Measurements from ENCODE around the gene SPOPL.

The SPOPL gene

GRCh38 chr2:138622613-138623012 is 121.0 kb downstream of the SPOPL start:
- Histone ChIP-seq H3K4me1 (no peaks in the 10 kb centered on the region), H3K27me3 (no peaks in the 10 kb centered on the region), H3K36me3 (no peaks in the 10 kb centered on the region), H3K9me3 (no peaks in the 10 kb centered on the region), H3K4me3 (ENCODE audit: low read depth, low read length) (no peak overlapping the region)
- TF ChIP-seq CTCF (IDR thresholded peaks at IDR 0.05; ENCODE audit: low read depth, low read length): no peak
- no peak for DNase-seq

Measured in BE2C (cell line).